Measurements from ENCODE around the gene MNAT1.
"Not testable (repeated sequence)": the region's sequence is repeated elsewhere in the genome, so short reads cannot be mapped to it uniquely, and the experiment has no call there.

The MNAT1 gene

DNA sequence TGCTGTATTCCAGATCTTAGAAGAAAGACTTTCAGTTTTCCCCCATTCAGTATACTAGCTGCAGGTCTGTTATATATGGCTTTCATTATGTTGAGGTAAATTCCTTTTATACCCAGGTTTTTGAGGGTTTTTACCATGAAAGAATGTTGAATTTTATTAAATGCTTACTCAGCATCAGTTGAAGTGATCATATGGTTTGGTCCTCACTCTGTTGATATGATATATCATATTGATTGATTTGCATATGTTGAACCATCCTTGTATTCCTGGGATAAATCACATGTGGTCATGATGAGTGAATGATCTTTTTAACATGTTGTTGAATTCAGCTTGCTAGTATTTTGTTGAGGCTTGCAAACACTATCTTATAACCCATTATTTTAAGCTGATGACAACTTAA lies 149.6 kb downstream of the MNAT1 start:
- Histone ChIP-seq H3F3A (ENCODE audit: low read depth) (no peaks in the 10 kb centered on the region), H2AFZ (ENCODE audit: low read length) (no peak overlapping the region), H4K20me1 (ENCODE audit: insufficient read depth, low read length, poor library complexity, severe bottlenecking) (no peaks in the 10 kb centered on the region), H3K79me2 (ENCODE audit: insufficient read depth, low read length) (no peaks in the 10 kb centered on the region), H3K9me3 (ENCODE audit: insufficient read depth, low read depth, low read length) (peaks cover 9% of the 10 kb centered on the region), H3K4me2 (ENCODE audit: low read depth, low read length, poor library complexity, severe bottlenecking) (no peak overlapping the region), H3K4me1 (ENCODE audit: insufficient read depth, low read length, poor library complexity, severe bottlenecking) (no peaks in the 10 kb centered on the region), H3K9me2 (replicated peaks; ENCODE audit: low read depth, low read length) (no peaks in the 10 kb centered on the region), H3K4me3 (ENCODE audit: low read length, poor library complexity, severe bottlenecking) (no peak overlapping the region), H3K36me3 (ENCODE audit: insufficient read depth, low read length) (peaks cover 41% of the 10 kb centered on the region), H3K27me3 (ENCODE audit: insufficient read depth, low read length, poor library complexity, severe bottlenecking) (no peaks in the 10 kb centered on the region), H3K9ac (ENCODE audit: low read depth, low read length, poor library complexity, severe bottlenecking) (no peak overlapping the region)
- no peak for TF ChIP-seq EZH2phosphoT487 (IDR thresholded peaks at IDR 0.05; ENCODE audit: borderline replicate concordance)
- TF ChIP-seq, protein P1, sequence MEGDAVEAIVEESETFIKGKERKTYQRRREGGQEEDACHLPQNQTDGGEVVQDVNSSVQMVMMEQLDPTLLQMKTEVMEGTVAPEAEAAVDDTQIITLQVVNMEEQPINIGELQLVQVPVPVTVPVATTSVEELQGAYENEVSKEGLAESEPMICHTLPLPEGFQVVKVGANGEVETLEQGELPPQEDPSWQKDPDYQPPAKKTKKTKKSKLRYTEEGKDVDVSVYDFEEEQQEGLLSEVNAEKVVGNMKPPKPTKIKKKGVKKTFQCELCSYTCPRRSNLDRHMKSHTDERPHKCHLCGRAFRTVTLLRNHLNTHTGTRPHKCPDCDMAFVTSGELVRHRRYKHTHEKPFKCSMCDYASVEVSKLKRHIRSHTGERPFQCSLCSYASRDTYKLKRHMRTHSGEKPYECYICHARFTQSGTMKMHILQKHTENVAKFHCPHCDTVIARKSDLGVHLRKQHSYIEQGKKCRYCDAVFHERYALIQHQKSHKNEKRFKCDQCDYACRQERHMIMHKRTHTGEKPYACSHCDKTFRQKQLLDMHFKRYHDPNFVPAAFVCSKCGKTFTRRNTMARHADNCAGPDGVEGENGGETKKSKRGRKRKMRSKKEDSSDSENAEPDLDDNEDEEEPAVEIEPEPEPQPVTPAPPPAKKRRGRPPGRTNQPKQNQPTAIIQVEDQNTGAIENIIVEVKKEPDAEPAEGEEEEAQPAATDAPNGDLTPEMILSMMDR (conservative IDR thresholded peaks at IDR 0.05; ENCODE audit: low read length): no peak

DNA sequence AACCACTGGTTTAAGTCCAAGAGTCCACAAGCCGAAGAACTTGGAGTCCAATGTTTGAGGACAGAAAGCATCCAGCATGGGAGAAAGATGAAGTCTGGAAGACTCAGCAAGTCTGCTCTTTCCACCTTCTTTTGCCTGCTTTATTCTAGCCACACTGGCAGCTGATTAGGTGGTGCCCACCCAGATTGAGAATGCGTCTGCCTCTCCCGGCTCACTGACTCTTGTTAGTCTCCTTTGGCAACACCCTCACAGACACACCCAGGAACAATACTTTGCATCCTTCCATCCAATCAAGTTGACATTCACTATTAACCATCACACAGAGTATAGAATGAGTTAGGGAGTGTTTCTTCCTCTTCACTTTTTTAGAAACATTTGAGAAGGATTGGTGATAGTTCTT lies 156.1 kb downstream of the MNAT1 start:
- not testable (repeated sequence) for H3K79me2 ChIP-seq (ENCODE audit: insufficient read depth, low read length); H3K9ac ChIP-seq (ENCODE audit: low read depth, low read length, poor library complexity, severe bottlenecking)
- H3K4me1 ChIP-seq (ENCODE audit: insufficient read depth, low read length, poor library complexity, severe bottlenecking): peaks cover 26% of the 10 kb centered on the region

DNA sequence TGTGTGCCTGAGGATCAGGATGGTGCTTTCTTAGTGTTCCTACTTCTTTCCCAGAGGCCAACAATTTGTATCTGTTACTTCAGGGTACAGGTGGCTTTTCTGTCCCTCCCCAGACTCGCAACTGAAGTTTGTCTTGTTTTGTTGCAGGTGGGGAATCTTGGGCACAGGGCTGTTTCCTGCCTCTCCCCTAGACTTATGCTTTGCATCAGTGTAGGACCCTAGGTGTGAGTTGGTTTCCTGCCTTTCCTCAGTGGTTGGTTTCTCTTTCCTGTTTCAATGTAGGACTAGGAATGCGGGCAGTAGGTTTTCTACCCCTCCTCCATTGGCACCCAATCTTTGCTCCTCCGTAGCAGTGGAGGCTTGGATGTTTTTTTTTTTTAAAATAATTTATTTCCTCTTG lies 159.3 kb downstream of the MNAT1 start:
- no peak overlapping the region for H2AFZ ChIP-seq (ENCODE audit: low read length)
- H3K9me2 ChIP-seq (replicated peaks; ENCODE audit: low read depth, low read length): no peaks in the 10 kb centered on the region
- H3F3A ChIP-seq (ENCODE audit: low read depth): peaks cover 7% of the 10 kb centered on the region; the same call in 1 of the 2 replicates
- peak overlapping the region; percentile 42 for H3K9ac ChIP-seq (ENCODE audit: low read depth, low read length, poor library complexity, severe bottlenecking)
- H3K27me3 ChIP-seq (ENCODE audit: insufficient read depth, low read length, poor library complexity, severe bottlenecking): no peaks in the 10 kb centered on the region
- 0 out of 2 replicates have a peak, but pooled peaks cover 8% of the 10 kb centered on the region for H3K79me2 ChIP-seq (ENCODE audit: insufficient read depth, low read length)
- TF ChIP-seq, protein P1 (conservative IDR thresholded peaks at IDR 0.05; ENCODE audit: low read length): no peak
- no peak for TF ChIP-seq EZH2phosphoT487 (IDR thresholded peaks at IDR 0.05; ENCODE audit: borderline replicate concordance)
- peak overlapping the region; percentile 69 for H3K4me2 ChIP-seq (ENCODE audit: low read depth, low read length, poor library complexity, severe bottlenecking)
- no peaks in the 10 kb centered on the region for H3K9me3 ChIP-seq (ENCODE audit: insufficient read depth, low read depth, low read length)
- peaks cover 42% of the 10 kb centered on the region for H3K4me1 ChIP-seq (ENCODE audit: insufficient read depth, low read length, poor library complexity, severe bottlenecking)
- no peaks in the 10 kb centered on the region for H3K36me3 ChIP-seq (ENCODE audit: insufficient read depth, low read length)
- no peaks in the 10 kb centered on the region for H4K20me1 ChIP-seq (ENCODE audit: insufficient read depth, low read length, poor library complexity, severe bottlenecking)
- H3K4me3 ChIP-seq (ENCODE audit: low read length, poor library complexity, severe bottlenecking): peak overlapping the region; percentile 64

More for the DNA sequence above, 156.1 kb downstream of the MNAT1 start:
- not testable (repeated sequence) for H3K27me3 ChIP-seq (ENCODE audit: insufficient read depth, low read length, poor library complexity, severe bottlenecking); H3F3A ChIP-seq (ENCODE audit: low read depth); H3K9me2 ChIP-seq (replicated peaks; ENCODE audit: low read depth, low read length); H3K4me2 ChIP-seq (ENCODE audit: low read depth, low read length, poor library complexity, severe bottlenecking); H3K4me3 ChIP-seq (ENCODE audit: low read length, poor library complexity, severe bottlenecking); H2AFZ ChIP-seq (ENCODE audit: low read length); H3K36me3 ChIP-seq (ENCODE audit: insufficient read depth, low read length); H4K20me1 ChIP-seq (ENCODE audit: insufficient read depth, low read length, poor library complexity, severe bottlenecking); H3K9me3 ChIP-seq (ENCODE audit: insufficient read depth, low read depth, low read length)

DNA sequence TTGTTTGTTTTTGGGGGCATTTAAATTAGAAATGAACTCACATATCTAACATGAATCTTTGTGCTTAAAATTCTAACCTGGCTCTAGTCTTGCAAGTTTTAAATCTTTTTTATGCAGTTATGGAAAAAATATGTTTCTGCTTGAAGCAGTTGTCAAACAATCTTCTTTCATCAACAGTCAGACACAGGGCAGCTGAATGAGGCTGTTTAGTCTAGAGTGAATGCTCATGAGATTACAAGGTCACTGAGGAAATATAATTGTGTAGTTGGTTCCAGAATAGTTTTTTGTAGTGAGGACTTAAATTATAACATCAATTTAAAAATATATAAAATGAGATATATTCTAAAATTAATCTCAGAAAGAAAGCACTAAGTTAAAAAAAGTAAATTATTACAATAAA lies 169.8 kb downstream of the MNAT1 start:
- H3K27me3 ChIP-seq (ENCODE audit: insufficient read depth, low read length, poor library complexity, severe bottlenecking): no peaks in the 10 kb centered on the region
- no peaks in the 10 kb centered on the region for H3K4me1 ChIP-seq (ENCODE audit: insufficient read depth, low read length, poor library complexity, severe bottlenecking)

More for the DNA sequence above, 169.8 kb downstream of the MNAT1 start:
- Histone ChIP-seq H3K4me2 (ENCODE audit: low read depth, low read length, poor library complexity, severe bottlenecking) (no peak overlapping the region), H2AFZ (ENCODE audit: low read length) (no peak overlapping the region), H3K36me3 (ENCODE audit: insufficient read depth, low read length) (no peaks in the 10 kb centered on the region), H3K9ac (ENCODE audit: low read depth, low read length, poor library complexity, severe bottlenecking) (no peak overlapping the region), H3K9me2 (replicated peaks; ENCODE audit: low read depth, low read length) (no peaks in the 10 kb centered on the region), H3F3A (ENCODE audit: low read depth) (no peaks in the 10 kb centered on the region), H4K20me1 (ENCODE audit: insufficient read depth, low read length, poor library complexity, severe bottlenecking) (no peaks in the 10 kb centered on the region), H3K9me3 (ENCODE audit: insufficient read depth, low read depth, low read length) (no peaks in the 10 kb centered on the region), H3K4me3 (ENCODE audit: low read length, poor library complexity, severe bottlenecking) (no peak overlapping the region), H3K79me2 (ENCODE audit: insufficient read depth, low read length) (no peaks in the 10 kb centered on the region; the same call in 1 of the 2 replicates)
- TF ChIP-seq, protein P1 (conservative IDR thresholded peaks at IDR 0.05; ENCODE audit: low read length): no peak
- no peak for TF ChIP-seq EZH2phosphoT487 (IDR thresholded peaks at IDR 0.05; ENCODE audit: borderline replicate concordance)
